GM19467 (cell line): ENCODE measurements around the gene CCR5AS.
"Not testable (repeated sequence)": the region's sequence is repeated elsewhere in the genome, so short reads cannot be mapped to it uniquely, and the experiment has no call there.

Experiments used
- ATAC-seq: cut with Tn5 transposase; IDR thresholded peaks from one replicate; pipeline ENCODE4 v1.9.1; 2021; ENCODE audit warnings: mild to moderate bottlenecking, moderate library complexity; ENCODE audit not compliant: unreplicated experiment

Gene CCR5AS

DNA sequence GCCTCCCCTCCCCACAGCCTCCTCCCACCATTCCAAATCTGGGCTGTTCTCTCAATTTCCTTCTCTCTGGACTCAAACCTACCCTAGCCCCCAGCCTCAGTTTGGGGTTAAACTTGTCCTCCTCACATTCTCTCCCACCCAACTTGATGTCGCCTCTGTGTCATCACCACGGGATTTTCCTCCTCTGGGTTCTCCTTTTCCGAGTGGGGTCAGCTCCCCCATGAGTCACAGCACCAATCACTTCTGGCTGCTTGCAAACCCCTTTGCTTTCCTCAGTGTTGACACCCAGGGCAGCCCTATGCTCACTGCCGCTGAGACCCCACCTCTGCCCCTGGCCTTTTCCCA, 451 bp downstream of the CCR5AS start:
- no peak for ATAC-seq

GRCh38 chr3:46405301-46406019, 1.4 kb downstream of the CCR5AS start:
- ATAC-seq = no peak

GRCh38 chr3:46402902-46403301, 4.0 kb downstream of the CCR5AS start:
- not testable (repeated sequence) for ATAC-seq

DNA sequence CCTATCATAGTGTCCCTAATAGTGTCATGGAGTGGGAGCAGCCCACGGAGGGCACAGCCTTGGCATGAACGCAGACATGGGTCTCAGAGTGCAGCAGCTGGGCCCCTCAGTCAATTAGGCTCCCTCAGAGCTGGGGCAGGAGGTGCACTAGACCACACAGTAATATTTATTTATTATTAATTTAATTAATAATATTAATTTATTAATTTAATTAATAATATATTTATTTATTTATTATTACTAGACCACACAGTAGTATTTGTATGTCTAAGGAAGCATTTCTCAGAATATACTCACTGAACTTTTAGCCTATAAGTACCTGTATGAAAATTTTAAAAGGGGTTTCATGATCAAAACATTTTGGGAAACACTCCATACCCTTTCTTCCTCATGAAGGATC, 5.3 kb downstream of the CCR5AS start:
- no peak for ATAC-seq

DNA sequence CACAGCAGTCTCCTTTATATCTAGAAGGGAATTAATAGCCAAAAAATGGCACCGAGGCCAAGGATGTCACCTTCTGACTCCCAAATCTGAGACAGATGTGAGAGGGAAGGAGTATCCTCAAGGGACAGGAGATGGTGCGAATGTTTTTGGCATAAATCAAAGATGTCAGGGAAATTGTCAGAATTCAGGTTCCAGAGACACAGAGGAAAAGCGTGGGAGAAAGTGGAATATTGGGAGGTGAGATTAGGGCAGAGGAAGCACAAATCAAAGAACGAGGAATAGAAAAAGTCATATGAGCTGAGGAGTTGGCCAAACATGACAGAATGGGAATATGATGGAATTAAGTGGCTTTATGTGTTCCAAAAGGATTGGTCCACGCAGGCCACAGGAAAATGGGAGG, 6.0 kb downstream of the CCR5AS start:
- no peak for ATAC-seq

GRCh38 chr3:46400000-46400734, 6.7 kb downstream of the CCR5AS start:
- ATAC-seq = no peak

DNA sequence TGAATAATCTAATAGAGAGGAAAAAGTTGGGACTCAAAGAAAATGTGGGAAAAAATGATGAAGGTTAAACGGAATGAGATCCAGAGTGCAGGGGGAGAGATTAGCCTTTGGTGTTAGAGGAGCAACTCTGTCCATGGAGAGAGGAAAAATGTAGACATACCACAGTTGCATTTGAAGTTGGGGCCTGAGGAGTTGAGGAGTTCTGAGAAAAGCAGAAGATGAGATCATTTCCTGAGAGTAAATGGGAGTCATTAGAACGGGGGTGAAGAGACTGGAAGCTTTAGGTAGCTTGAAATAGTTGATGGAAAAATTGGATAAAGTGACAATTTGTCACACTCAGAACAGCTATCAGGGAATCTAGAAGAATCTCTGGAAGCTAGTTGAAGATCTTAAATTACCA, 7.3 kb downstream of the CCR5AS start:
- no peak for ATAC-seq

DNA sequence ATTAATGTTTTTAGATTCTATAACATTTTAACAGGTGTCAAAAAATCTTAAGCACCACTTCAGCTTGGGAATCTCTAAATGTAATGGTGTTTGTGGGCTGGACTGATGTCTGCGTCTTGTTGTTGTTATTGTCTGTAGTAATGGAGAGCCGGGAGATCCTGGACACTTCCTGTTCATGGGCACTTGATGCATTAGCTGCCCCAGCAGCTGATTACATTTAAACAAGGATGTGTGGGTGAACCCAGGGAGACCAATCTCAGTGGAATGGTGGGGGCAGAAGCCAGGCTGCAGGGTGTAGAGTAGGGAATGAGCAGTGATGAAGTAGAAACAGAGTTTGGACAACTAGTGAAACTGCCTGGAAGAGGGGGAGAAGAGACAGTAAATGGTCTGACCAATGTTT, 7.8 kb downstream of the CCR5AS start:
- ATAC-seq = no peak

DNA sequence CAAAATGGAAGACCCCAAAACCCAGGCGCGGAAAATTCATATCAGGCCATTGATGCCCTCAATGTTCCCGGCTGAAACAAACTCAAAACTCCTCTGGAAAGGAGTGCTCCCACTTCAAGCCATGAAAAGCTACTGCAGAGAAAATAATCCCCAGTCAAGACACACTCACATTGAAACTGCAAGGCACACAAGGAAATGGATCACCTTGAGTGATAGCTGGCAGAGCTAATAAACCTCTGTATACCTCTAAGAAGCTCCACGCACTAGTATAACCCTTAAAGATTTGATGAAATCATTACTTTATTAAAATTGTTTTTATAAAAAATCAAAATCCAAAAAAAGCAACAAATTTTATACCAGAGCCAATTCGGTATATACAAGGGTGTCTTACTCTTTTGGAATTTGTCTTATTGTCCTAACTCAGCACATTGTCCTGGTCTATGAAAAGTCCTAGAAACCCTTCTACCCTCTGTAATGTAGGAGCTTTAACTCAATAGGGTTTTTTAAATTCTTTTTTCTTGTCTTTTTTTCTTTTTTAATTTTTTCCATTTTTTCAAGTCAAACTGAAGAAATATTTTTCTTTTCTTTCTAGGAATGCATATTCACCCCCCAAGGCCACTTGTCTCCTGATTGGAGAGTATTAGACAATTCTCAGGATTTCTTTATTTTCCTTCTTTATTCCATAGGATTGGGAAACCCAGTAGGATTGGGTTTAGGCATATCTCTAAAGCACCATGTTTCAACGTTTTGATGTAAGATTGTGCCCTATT, 8.5 kb downstream of the CCR5AS start:
- ATAC-seq = no peak

DNA sequence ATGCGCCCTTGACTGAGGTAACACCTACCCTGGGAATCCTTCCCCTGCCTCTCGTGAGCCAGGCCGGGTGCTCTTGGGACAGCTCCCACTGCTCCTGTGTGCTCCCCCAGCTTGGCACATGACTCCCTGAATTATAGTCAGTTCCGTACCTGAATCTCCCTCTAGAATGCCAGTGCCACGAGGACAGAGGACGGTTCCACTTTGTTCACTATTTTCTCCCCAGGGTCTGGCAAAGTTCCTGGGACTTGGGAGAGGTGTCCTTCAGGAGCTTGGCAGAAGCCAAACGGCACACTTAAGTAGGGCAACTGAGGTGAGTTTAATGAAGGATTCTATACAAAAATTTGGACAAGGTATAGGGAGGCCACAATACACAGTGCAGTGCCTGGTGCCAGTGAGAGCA, 9.8 kb downstream of the CCR5AS start:
- ATAC-seq = no peak

DNA sequence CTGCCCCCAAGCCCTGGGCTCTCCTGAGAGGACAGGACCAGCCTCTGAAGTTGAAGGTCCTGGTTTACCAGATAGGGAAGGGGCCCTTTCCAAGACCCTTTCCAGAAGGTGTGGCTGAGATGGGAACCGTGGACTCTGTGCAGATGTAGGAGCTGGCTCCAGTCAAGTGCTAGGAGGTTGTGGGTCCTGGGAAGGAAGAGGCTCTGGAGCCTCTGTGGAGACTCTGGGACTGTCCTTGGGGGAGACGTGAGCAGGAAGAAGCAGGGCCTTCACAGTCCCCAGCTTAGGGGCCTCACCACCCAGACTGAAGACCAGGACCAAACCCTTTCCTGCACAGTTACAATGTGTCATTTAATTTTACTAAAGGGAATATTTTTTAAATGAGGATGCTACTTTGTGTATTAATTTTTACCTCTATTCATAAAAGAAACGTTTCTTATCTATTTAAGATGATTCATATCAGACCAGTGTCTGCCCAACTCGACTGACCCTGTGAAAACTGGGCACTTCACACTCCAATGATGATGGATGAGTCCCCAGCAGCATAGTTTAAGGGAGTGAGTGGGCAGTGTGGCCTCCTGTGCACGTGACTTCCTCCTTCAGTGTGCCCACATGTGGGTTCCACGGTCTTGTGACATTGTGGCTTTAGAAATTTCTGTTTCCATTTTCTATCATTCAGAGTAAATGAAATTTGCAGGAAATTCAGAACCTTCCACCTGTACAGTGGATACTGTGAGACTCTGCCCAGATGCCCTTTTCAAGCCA, 10.9 kb downstream of the CCR5AS start:
- ATAC-seq = no peak

GRCh38 chr3:46395210-46395661, 11.6 kb downstream of the CCR5AS start:
- ATAC-seq = no peak

GRCh38 chr3:46393554-46394434, 13.1 kb downstream of the CCR5AS start:
- ATAC-seq = no peak

DNA sequence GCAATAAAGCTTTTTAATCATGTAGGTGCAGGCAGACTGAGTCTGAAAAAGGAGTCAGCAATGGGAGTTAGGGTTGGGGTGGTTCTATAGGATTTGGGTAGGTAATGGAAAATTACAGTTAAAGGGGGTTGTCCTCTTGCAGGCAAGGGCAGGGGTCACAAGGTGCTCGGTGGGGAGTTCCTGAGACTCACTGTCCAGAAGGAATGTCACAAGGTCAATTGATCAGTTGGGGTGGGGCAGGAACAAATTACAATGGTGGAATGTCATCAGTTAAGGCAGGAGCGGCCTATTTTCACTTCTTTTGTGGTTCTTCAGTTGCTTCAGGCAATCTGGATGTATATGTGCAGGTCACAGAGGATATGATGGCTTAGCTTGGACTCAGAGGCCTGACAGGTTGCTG, 13.9 kb downstream of the CCR5AS start:
- ATAC-seq = no peak

- not testable (repeated sequence) for ATAC-seq
Observed at GRCh38 chr3:46391526-46391925, 15.3 kb downstream of the CCR5AS start.

GRCh38 chr3:46389306-46389705, 17.6 kb downstream of the CCR5AS start:
- ATAC-seq = no peak

- not testable (repeated sequence) for ATAC-seq
Observed at GRCh38 chr3:46388847-46389246, 18.0 kb downstream of the CCR5AS start.

- no peak for ATAC-seq
Observed at GRCh38 chr3:46386205-46386604, 20.7 kb downstream of the CCR5AS start.

DNA sequence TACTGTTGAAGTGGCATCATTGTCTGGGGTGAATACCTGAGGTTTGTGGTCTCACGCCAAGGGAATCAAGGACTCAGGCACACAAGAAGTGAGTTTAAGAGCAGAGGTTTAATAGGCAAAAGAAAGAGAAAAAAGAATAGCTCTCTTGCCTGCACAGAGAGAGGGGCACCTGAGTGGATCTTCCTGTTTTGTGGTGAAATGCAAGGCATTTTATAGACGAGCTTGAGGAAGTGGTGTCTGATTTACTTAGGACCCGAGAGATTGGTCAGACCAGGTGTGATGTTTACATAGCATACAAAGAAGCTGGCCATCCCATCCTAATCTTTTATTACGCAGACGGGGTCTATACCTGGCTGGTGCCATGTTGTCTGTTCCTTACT, 22.9 kb downstream of the CCR5AS start:
- ATAC-seq = no peak
